GM18508 (cell line): ENCODE measurements around the gene CACNA1C.
"Not testable (repeated sequence)": the region's sequence is repeated elsewhere in the genome, so short reads cannot be mapped to it uniquely, and the experiment has no call there.

Source experiments
- ATAC-seq: cut with Tn5 transposase; IDR thresholded peaks from one replicate; pipeline ENCODE4 v1.9.1; 2021; ENCODE audit warnings: moderate number of reproducible peaks; ENCODE audit not compliant: insufficient read depth, unreplicated experiment

CACNA1C gene

GRCh38 chr12:2484141-2484776 lies 431.5 kb downstream of the CACNA1C start:
- ATAC-seq = no peak

GRCh38 chr12:2485681-2486080 lies 432.9 kb downstream of the CACNA1C start:
- no peak for ATAC-seq

- ATAC-seq = no peak
Measured at GRCh38 chr12:2486796-2487195, 434.0 kb downstream of the CACNA1C start.

- ATAC-seq = no peak
Measured at GRCh38 chr12:2487278-2487677, 434.5 kb downstream of the CACNA1C start.

GRCh38 chr12:2488131-2488530 lies 435.3 kb downstream of the CACNA1C start:
- no peak for ATAC-seq

- no peak for ATAC-seq
Measured at GRCh38 chr12:2488596-2488995, 435.8 kb downstream of the CACNA1C start.

- no peak for ATAC-seq
Measured at GRCh38 chr12:2489275-2489674, 436.5 kb downstream of the CACNA1C start.

GRCh38 chr12:2490831-2491230 lies 438.0 kb downstream of the CACNA1C start:
- ATAC-seq = no peak

- ATAC-seq = not testable (repeated sequence)
Measured at GRCh38 chr12:2491349-2491748, 438.6 kb downstream of the CACNA1C start.

- no peak for ATAC-seq
Measured at GRCh38 chr12:2492236-2492635, 439.4 kb downstream of the CACNA1C start.

GRCh38 chr12:2493086-2493485 lies 440.3 kb downstream of the CACNA1C start:
- ATAC-seq = no peak

GRCh38 chr12:2494486-2495192 lies 441.9 kb downstream of the CACNA1C start:
- ATAC-seq = no peak

GRCh38 chr12:2495417-2496112 lies 442.8 kb downstream of the CACNA1C start:
- ATAC-seq = no peak

- no peak for ATAC-seq
Measured at GRCh38 chr12:2498964-2499500, 446.2 kb downstream of the CACNA1C start.

GRCh38 chr12:2501464-2502191 lies 448.8 kb downstream of the CACNA1C start:
- no peak for ATAC-seq

- no peak for ATAC-seq
Measured at GRCh38 chr12:2503036-2503435, 450.2 kb downstream of the CACNA1C start.

- no peak for ATAC-seq
Measured at GRCh38 chr12:2503762-2504161, 451.0 kb downstream of the CACNA1C start.

- no peak for ATAC-seq
Measured at GRCh38 chr12:2504577-2504976, 451.8 kb downstream of the CACNA1C start.

GRCh38 chr12:2507814-2508213 lies 455.0 kb downstream of the CACNA1C start:
- no peak for ATAC-seq

GRCh38 chr12:2509137-2509536 lies 456.4 kb downstream of the CACNA1C start:
- no peak for ATAC-seq

GRCh38 chr12:2510045-2510444 lies 457.3 kb downstream of the CACNA1C start:
- ATAC-seq = no peak
